Measurements from ENCODE around the gene RASGRP1.

RASGRP1 gene

DNA sequence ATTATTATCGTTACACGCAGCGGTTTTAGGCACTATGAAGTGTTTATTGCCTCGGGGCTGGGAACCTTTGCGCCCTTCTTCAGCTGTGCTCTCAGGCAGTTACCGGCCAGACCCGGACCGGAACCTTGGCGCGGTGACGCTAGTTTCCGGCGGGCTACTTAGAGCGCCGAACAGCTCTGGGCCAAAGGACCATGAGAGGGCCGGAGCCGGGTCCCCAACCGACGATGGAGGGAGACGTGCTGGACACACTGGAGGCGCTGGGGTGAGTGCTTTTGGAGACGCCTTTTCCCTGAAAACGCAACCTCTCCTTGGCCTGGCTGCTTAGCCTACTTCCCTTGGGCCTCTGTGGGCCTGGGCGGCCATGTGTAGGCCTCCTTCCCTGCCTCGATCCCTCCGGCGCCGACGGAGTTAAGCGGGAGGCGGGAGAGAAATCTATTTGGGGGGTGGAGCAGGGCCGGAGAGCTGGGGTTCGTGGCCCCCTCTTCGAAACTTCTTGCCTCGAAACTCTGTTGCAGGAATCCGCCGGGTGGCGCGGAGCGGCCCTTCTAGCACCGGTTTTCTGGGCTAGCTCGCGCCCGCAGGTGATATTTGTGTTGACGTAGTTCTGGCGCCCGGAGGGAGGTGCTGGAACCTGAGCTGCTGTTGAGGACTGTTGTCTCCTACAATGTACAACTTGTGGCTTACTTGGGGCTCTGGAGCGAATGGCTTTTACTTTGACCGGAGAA lies 110.5 kb downstream of the RASGRP1 start, which contains the start of gene FAM98B:
Gene FAM98B (plus strand): TSS at position 157 of the 725 bp plus-strand sequence. CDS start 35 bp downstream, at position 192.
- peak; percentile 79 to 86 for DNase-seq

GRCh38 chr15:38441130-38441519 lies 123.5 kb downstream of the RASGRP1 start:
- DNase-seq, result no peak

- DNase-seq, result peak; percentile 30 to 33
These were observed 124.1 kb downstream of the RASGRP1 start for GRCh38 chr15:38440353-38441129.

Data from activated CD4-positive, alpha-beta T cell treated with anti-CD3 and anti-CD28 coated beads, Interleukin-2, amount 50 U/mL, for 4 hours (primary cell).